GM18873 (cell line): ENCODE measurements around the gene GNG7.
A peak's percentile ranks its signal among the peaks of the same experiment; 100 is the strongest.

Source experiments
- ATAC-seq: cut with Tn5 transposase; IDR thresholded peaks from one replicate; pipeline ENCODE4 v1.9.1; 2021; ENCODE audit warnings: mild to moderate bottlenecking, moderate library complexity, moderate number of reproducible peaks; ENCODE audit not compliant: unreplicated experiment, low FRiP score

Gene GNG7

GRCh38 chr19:2702170-2703076 is at the start of gene GNG7:
Gene GNG7 (minus strand): TSS chr19:2702694. CDS start chr19:2520688, 182,006 bp downstream.
- ATAC-seq: no peak

DNA sequence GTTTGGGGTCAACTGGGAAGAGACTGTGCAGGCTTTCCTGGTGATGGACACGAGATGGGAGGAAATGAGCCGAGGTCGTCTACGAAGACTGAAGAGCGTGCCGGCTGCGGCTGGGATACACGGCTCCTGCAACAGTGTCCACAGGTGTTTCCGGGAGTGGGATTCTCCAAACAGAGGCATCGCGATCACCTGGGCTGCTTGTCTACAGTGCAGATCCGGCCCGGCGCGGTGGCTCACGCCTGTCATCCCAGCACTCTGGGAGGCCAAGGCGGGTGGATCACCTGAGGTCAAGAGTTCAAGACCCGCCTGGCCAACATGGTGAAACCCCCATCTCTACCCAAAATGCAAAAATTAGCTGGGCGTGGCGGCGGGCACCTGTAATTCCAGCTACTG is 48.9 kb upstream of the GNG7 start:
- no peak for ATAC-seq

DNA sequence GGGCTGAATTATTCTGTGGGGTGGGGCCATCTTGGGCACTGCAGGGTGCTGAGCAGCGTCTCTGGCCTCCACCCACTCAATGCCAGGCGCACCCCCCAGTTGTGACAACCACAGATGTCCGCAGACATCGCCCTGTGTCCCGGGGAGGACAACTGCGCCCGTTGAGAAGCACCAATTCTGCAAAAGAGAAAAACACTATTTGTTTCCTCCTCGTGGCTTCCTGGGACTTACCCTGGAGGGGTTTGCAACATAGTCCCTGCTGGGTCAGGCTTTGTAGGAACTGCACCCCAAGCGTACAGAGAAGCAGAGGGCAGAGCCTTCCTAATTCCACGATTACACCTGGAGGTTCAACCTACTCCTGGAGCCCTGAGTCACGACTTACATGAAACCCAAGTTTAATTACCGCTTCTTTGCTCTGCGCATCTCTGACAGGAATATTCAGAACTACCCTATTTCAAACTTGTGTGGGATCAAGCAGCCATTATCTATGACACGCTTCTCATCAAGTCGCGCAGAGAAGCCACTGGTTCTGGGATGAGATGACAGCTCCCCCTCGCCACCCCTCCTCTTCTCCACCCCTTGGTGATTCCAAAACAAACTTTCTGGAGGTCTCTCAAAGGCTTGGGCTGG is 48.4 kb upstream of the GNG7 start:
- no peak for ATAC-seq

GRCh38 chr19:2747349-2747748 is 44.9 kb upstream of the GNG7 start:
- no peak for ATAC-seq

- ATAC-seq: no peak
Observed at GRCh38 chr19:2744113-2744512, 41.6 kb upstream of the GNG7 start.

GRCh38 chr19:2743099-2743498 is 40.6 kb upstream of the GNG7 start:
- no peak for ATAC-seq

- peak; percentile 5 for ATAC-seq
Observed at GRCh38 chr19:2740314-2740656, 37.8 kb upstream of the GNG7 start.

DNA sequence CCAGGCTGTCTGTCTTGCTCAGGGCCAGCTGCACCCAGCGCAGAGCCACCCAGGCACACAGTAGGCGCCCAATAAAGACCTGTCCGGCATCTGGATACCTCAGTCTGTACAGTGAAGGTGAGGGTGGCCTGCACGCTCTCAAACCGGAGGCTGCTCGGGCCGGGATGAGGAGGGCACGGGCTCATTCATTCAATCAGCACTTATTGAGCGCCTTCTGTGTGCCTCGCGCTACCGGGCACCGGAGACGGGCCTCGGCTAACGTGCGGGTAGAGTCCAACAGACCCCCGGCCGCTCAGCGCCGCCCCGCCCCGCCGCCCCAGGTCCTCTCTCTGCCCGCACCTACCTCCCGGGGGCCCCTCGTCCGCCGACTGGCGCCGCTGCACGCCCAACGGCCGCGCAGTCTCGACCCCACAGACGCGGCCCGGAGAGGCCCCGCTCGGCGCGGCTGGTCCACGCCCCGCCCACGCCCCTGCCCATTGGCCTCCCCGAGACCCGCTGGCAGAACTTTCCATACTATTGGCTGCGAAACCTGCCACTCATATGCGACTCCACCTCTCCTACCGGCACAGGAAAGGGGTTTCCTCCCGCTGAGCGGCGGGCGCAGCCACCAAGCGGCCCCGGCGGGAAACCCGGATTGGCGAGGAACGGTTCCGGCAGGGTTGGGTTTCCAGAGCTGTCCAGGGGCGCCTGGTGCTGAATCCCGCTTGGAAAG is 37.3 kb upstream of the GNG7 start, which contains the start of gene SLC39A3:
Gene SLC39A3, minus strand, starts transcription at position 416 of the 712 bp plus-strand sequence. CDS start 2,760 bp downstream, outside the sequence.
- ATAC-seq: peak; percentile 86

DNA sequence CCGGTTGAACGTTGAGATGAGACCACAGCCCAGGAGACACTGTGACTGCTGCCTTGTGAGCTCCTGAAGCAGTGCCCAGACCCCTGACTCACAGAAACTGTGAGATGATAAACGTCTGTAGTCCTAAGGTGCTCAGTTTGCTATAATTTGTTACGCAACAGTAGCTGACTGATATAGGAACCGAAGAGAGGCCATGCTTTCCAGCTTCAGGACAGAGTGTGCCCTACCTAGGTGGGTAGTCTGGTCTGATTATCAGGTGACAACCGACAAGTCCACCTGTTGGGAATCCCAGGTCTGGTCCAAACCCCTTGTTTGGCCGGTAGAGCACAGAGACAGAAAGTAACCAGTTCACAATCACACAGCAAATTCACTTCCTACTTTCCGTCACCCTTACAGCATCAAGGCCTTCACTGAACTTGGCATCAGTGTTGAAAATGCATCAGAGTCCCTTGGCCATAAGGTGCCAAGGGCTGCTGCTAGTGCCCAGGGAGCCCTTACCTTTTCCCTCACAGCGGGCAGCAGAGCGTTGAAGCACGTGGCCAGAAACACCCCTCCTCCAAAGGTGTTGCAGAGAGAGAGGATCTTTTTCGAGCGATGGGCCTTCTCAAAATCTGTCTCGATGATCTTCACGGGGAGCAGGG is 34.2 kb upstream of the GNG7 start:
- ATAC-seq: no peak

- no peak for ATAC-seq
Observed at GRCh38 chr19:2735374-2735773, 32.9 kb upstream of the GNG7 start.

- ATAC-seq: no peak
Observed at GRCh38 chr19:2734589-2735288, 32.2 kb upstream of the GNG7 start.

DNA sequence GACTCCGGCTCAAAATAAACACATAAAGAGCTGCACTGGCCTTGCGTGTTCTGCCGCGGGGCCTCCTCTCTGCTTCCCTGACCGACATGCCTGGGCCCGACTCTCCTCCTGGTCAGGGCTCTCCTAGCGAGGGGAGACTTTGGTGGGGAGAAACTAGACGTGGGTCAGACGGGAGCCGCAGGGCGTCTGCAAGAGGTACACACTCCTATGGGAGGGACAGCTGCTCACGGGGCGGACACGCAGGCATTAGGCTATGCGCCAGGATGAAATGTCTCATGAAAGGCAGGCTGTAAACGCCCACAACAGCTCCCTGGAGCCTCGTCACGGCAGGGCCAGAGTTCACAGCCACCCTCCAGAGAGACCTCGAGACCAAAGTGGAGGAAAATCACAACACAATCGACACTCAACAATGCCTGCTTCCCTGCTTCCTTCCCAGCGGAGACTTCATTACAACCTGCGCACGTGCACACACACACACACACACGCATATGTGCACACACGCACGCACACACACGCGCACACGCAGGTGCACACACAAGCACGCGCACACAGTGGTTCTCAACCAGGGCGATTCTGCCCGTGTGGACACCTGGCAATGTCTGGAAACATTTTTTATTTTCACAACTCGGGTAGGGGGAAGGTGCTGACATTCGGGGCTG is 31.6 kb upstream of the GNG7 start:
- ATAC-seq: no peak

DNA sequence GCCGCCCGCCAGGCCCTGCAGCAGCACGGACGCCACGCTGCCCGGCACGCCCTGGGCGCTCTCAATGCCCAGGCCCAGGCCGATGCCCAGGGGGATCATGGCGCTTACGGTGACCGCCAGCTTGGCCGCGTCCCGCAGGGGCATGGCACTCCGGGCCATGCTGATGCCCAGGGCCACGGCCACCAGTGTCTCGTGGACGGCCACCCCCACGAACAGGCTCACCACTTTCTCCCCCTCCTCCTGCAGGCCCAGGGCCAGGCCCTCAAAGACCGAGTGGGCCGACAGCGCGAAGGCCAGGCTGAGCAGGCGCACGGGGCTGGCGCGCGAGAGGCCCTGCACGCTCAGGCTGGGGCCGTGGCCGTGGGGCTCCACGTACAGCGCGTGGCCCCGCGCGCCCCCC is 30.4 kb upstream of the GNG7 start:
- ATAC-seq: no peak

DNA sequence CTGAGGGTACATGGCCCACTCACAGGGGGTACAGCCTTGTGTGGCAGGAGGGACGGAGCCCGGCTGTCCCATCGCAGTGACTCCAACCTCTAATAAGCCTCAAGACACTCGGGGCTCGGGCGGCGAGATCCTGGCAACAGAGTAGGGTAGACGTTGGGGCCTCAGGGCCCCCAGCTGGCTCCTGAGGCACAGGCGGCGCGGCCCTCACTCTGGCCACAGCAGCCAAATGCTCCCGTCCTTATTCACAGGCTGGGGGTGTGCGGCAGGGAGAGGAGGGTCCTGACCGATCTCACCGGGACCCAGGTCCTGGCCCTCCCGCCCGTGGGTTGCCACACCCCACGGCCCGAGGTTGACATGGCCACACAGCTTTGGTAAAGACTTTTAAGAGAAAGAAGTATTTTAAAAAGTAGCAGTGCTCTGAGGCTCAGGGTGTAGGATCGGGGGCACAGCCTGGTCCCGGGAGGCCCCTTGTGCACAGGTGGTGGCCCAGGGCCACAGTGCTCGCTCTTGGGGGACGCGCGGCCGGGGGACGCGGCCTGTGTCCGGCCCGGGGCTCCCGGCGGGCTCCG is 29.7 kb upstream of the GNG7 start:
- no peak for ATAC-seq

DNA sequence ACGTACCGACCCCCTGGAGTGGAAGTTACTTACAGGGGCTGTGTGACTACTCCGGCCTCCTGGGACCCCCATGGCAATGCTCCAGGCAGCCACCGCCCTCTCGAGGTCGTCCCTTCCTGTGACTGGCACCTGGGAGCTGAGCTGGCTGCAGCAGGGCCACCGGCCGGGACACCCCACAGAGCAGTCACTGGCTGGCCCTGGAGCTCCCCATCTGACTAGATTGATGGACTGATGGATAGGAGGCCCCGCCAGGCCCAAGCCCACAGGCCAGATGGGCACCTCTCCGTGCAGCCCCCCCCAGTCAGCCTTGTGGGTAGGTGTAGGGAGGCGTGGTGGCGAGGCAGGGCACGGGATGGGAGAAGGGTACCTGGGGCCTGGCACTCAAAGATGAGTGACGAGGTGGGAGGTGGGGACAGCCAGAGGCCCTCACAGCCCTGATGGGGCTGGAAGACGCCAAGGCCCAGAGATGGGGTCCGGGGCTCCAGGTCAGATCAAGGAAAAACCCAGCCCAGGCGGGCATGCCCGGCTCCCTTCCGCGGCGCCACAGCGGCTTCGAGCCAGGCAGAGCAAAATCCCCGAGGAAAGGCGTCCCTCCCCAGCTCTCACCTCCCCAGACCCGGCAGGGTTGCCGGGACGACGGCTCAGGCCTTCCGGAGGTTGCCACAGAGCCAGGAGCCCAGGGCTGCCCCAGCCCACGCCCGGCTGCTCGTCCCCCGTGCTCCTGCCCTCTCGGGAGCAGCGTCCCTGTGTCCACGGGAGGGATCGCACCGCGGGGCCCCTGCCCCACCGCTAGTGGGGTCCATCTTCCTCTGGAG is 28.9 kb upstream of the GNG7 start:
- ATAC-seq: no peak

GRCh38 chr19:2729943-2730818 is 27.7 kb upstream of the GNG7 start:
- ATAC-seq: no peak

DNA sequence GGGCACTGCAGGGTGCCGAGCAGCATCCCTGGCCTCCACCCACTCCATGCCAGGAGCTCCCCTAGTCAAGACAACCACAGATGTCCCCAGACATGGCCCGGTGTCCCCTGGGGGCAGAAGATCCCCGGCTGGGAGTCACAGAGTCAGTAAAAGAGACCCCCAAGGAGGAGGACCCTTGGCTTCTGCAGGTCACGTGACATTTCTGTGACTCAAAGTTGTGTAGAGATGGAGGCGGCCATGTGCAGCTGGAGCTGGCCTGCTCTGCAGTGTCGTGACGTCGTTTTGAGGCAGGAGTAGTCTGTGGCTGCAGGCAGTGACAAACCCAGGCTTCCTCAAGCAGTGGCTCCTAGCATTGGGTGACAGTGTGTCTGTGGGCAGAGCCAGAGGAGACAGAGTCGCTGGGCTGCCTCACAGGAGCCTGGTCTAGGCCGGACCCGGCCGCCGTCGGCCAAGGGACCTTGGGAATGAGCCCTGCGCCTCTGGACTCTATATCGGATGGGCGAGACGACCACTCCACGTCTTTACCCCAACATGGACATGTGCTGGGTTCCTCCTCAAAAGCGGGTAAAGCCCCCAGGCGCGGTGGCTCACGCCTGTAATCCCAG is 26.4 kb upstream of the GNG7 start:
- ATAC-seq: no peak
